SU-DHL-6 (cell line): Measurements from ENCODE around the gene SORBS2.

Experiments used
- H2AFZ ChIP-seq: fragments of 200-600 bp; sonication (generic); 2 replicates; pipeline ENCODE4 v1.6.1; 2014; ENCODE audit warnings: low read depth, mild to moderate bottlenecking, moderate library complexity, mixed read lengths, antibody characterized with exemption, low read length; ENCODE audit not compliant: severe bottlenecking
- H3F3A ChIP-seq: fragments of 200-600 bp; shearing (Covaris generic); 2 replicates; pipeline ENCODE4 v1.6.0; 2016; ENCODE audit warnings: antibody characterized with exemption, mild to moderate bottlenecking; ENCODE audit not compliant: insufficient read depth
- H3K27ac ChIP-seq: fragments of 200-600 bp; sonication (generic); 2 replicates; pipeline ENCODE4 v1.5.1; 2016; ENCODE audit warnings: low read depth, mild to moderate bottlenecking, low read length, moderate library complexity, mixed read lengths
- H3K27me3 ChIP-seq: fragments of 200-600 bp; sonication (generic), shearing (Covaris generic); 2 replicates; pipeline ENCODE4 v1.6.0; 2014; ENCODE audit warnings: mild to moderate bottlenecking, low read length
- H3K36me3 ChIP-seq: fragments of 200-600 bp; sonication (generic); 2 replicates; pipeline ENCODE4 v1.6.1; 2014; ENCODE audit warnings: mild to moderate bottlenecking, low read length, mixed read lengths
- H3K4me2 ChIP-seq: fragments of 300-600, 200-600 bp; shearing (Covaris generic), sonication (generic); 2 replicates; pipeline ENCODE4 v1.6.0; 2014; ENCODE audit warnings: low read length, low read depth, mild to moderate bottlenecking; ENCODE audit not compliant: poor library complexity, severe bottlenecking
- H3K4me3 ChIP-seq: fragments of 200-600 bp; sonication (generic); 2 replicates; pipeline ENCODE4 v1.5.1; 2014; ENCODE audit warnings: antibody characterized with exemption, low read length, mild to moderate bottlenecking, mixed read lengths; ENCODE audit not compliant: insufficient read depth, poor library complexity, severe bottlenecking
- H3K79me2 ChIP-seq: fragments of 200-600 bp; sonication (generic); 2 replicates; pipeline ENCODE4 v1.6.1; 2014; ENCODE audit warnings: mild to moderate bottlenecking, low read length, moderate library complexity; ENCODE audit not compliant: insufficient read depth
- H3K9ac ChIP-seq: fragments of 200-600 bp; sonication (generic); 2 replicates; pipeline ENCODE4 v1.7.0; 2014; ENCODE audit warnings: mild to moderate bottlenecking, low read length
- H3K9me2 ChIP-seq: fragments of 200-600 bp; sonication (generic); replicated peaks from 2 replicates; pipeline ENCODE4 v1.6.1; 2014; ENCODE audit warnings: low read length; ENCODE audit not compliant: insufficient read depth
- H3K9me3 ChIP-seq: fragments of 200-600 bp; sonication (generic); 2 replicates; pipeline ENCODE4 v1.6.1; 2014; ENCODE audit warnings: low read length, mixed read lengths; ENCODE audit not compliant: insufficient read depth
- H4K20me1 ChIP-seq: fragments of 200-600 bp; sonication (generic); 2 replicates; pipeline ENCODE4 v1.6.1; 2014; ENCODE audit warnings: low read depth, mild to moderate bottlenecking, antibody characterized with exemption, low read length, moderate library complexity, mixed read lengths
- EZH2phosphoT487 ChIP-seq: fragments of 200-600 bp; sonication (generic), shearing (Covaris generic); conservative IDR thresholded peaks from 2 replicates; pipeline ENCODE4 v1.6.1; 2018; ENCODE audit warnings: mild to moderate bottlenecking, antibody characterized with exemption, low read length, moderate library complexity, mixed read lengths
- TF ChIP-seq, protein P1 (sequence below): fragments of 200-600 bp; sonication (generic); IDR thresholded peaks from one replicate; pipeline ENCODE4 v1.5.1; 2017; ENCODE audit warnings: antibody characterized with exemption, mild to moderate bottlenecking, low read length, moderate library complexity; ENCODE audit not compliant: insufficient read depth, poor library complexity, severe bottlenecking

Gene SORBS2

GRCh38 chr4:185772391-185773093 lies 39.5 kb downstream of the SORBS2 start:
- Histone ChIP-seq H3K4me2 (no peak overlapping the region), H4K20me1 (no peaks in the 10 kb centered on the region), H2AFZ (no peak overlapping the region), H3K27me3 (no peaks in the 10 kb centered on the region), H3K9ac (no peak overlapping the region), H3K9me2 (no peaks in the 10 kb centered on the region), H3F3A (no peaks in the 10 kb centered on the region), H3K27ac (no peak overlapping the region), H3K36me3 (no peaks in the 10 kb centered on the region), H3K9me3 (no peaks in the 10 kb centered on the region), H3K4me3 (no peak overlapping the region), H3K79me2 (no peaks in the 10 kb centered on the region)
- TF ChIP-seq EZH2phosphoT487 = no peak
- TF ChIP-seq, protein P1, sequence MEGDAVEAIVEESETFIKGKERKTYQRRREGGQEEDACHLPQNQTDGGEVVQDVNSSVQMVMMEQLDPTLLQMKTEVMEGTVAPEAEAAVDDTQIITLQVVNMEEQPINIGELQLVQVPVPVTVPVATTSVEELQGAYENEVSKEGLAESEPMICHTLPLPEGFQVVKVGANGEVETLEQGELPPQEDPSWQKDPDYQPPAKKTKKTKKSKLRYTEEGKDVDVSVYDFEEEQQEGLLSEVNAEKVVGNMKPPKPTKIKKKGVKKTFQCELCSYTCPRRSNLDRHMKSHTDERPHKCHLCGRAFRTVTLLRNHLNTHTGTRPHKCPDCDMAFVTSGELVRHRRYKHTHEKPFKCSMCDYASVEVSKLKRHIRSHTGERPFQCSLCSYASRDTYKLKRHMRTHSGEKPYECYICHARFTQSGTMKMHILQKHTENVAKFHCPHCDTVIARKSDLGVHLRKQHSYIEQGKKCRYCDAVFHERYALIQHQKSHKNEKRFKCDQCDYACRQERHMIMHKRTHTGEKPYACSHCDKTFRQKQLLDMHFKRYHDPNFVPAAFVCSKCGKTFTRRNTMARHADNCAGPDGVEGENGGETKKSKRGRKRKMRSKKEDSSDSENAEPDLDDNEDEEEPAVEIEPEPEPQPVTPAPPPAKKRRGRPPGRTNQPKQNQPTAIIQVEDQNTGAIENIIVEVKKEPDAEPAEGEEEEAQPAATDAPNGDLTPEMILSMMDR = no peak

- Histone ChIP-seq H4K20me1 (no peaks in the 10 kb centered on the region), H3K9me2 (no peaks in the 10 kb centered on the region), H2AFZ (no peak overlapping the region), H3K9ac (no peak overlapping the region), H3K79me2 (no peaks in the 10 kb centered on the region), H3F3A (no peaks in the 10 kb centered on the region), H3K27me3 (no peaks in the 10 kb centered on the region), H3K9me3 (no peaks in the 10 kb centered on the region), H3K4me3 (no peak overlapping the region), H3K27ac (no peak overlapping the region), H3K36me3 (no peaks in the 10 kb centered on the region), H3K4me2 (no peak overlapping the region)
- TF ChIP-seq, protein P1 = no peak
- no peak for TF ChIP-seq EZH2phosphoT487
Measured at GRCh38 chr4:185771711-185772390, 40.1 kb downstream of the SORBS2 start.

GRCh38 chr4:185767528-185767927 lies 44.5 kb downstream of the SORBS2 start:
- no peaks in the 10 kb centered on the region for H3K9me2 ChIP-seq
- H3K4me2 ChIP-seq = no peak overlapping the region
- no peak overlapping the region for H3K27ac ChIP-seq
- TF ChIP-seq, protein P1 = no peak
- no peak for TF ChIP-seq EZH2phosphoT487
- H3K9ac ChIP-seq = no peak overlapping the region
- no peaks in the 10 kb centered on the region for H3K79me2 ChIP-seq
- H3K27me3 ChIP-seq = no peaks in the 10 kb centered on the region
- H3K9me3 ChIP-seq = no peaks in the 10 kb centered on the region
- no peaks in the 10 kb centered on the region for H3F3A ChIP-seq
- H2AFZ ChIP-seq = no peak overlapping the region
- H4K20me1 ChIP-seq = 0 out of 2 replicates have a peak, but pooled peaks cover 9% of the 10 kb centered on the region
- no peak overlapping the region for H3K4me3 ChIP-seq
- no peaks in the 10 kb centered on the region for H3K36me3 ChIP-seq
